B cell (primary cell): ENCODE results near the gene PIN4. TPM values are rescaled to one million over a fixed set of nuclear protein-coding genes. Genes with fewer than 3 reads are reported as not detected.
A peak's percentile ranks its signal among the peaks of the same experiment; 100 is the strongest.

ENCODE experiments used
- ATAC-seq: fragments of 200-7000 bp; cut with Tn5 transposase; one replicate; pipeline ENCODE4 v1.10.0; 2021; ENCODE audit warnings: low read depth, mild to moderate bottlenecking, moderate number of reproducible peaks, moderate library complexity
- CTCF ChIA-PET: fragments of 350-600 bp; sonication (Branson Sonifier 250); formaldehyde crosslinking; loops from one replicate; lab custom pipeline; 2021; ENCODE audit warnings: antibody characterized with exemption, inconsistent platforms; lab: Charles Lee
- POLR2A ChIA-PET: fragments of 350-600 bp; sonication (Branson Sonifier 250); formaldehyde crosslinking; loops from one replicate; lab custom pipeline; 2021; ENCODE audit warnings: antibody characterized with exemption; lab: Charles Lee
- DNase-seq: peaks from one replicate; pipeline ENCODE4 v3.0.0; 2013
- H2AFZ ChIP-seq: 2 replicates; pipeline ENCODE4 v1.6.1; 2012; ENCODE audit warnings: mild to moderate bottlenecking, low read depth, low read length; ENCODE audit not compliant: insufficient read depth, poor library complexity, severe bottlenecking
- H3K27ac ChIP-seq, 2 donors: 1 replicate in 1 of 2; 2 replicates in 1 of 2; pipeline ENCODE4 v1.5.1; 2012 to 2013; ENCODE audit warnings: low read length in 2 of 2, mild to moderate bottlenecking in 2 of 2, moderate library complexity in 1 of 2
- H3K27me3 ChIP-seq, 4 experiments: fragments of 200-600 bp in 1 of 4; sonication (generic) in 1 of 4; replicated peaks in 1 of 4; 1 replicate in 2 of 4; 2 replicates in 2 of 4; pipeline versions ENCODE4 v1.6.1 to v1.7.0; 2013 to 2016; ENCODE audit warnings: low read length in 3 of 4, mild to moderate bottlenecking in 2 of 4, mixed read lengths in 1 of 4, moderate library complexity in 1 of 4; ENCODE audit not compliant: insufficient read depth in 4 of 4, control insufficient read depth in 3 of 4; ENCODE audit errors: control extremely low read depth in 1 of 4
- H3K36me3 ChIP-seq, 2 experiments: replicated peaks in 1 of 2; 1 replicate in 1 of 2; 2 replicates in 1 of 2; pipeline versions ENCODE4 v1.6.1 to v1.7.1; 2013; ENCODE audit warnings: low read length in 1 of 2; ENCODE audit not compliant: insufficient read depth in 2 of 2, control insufficient read depth in 1 of 2; ENCODE audit errors: control extremely low read depth in 1 of 2, extremely low read depth in 1 of 2
- H3K4me1 ChIP-seq, 2 donors: fragments of 200-600 bp in 1 of 2; sonication (generic) in 1 of 2; 1 replicate in 1 of 2; 2 replicates in 1 of 2; pipeline versions ENCODE4 v1.5.1 to v1.6.1; 2013 to 2017; ENCODE audit warnings: low read length in 2 of 2; ENCODE audit not compliant: control insufficient read depth in 2 of 2, insufficient read depth in 2 of 2
- H3K4me2 ChIP-seq: replicated peaks from 2 replicates; pipeline ENCODE3; 2012; ENCODE audit warnings: mild to moderate bottlenecking, low read depth, low read length; ENCODE audit not compliant: poor library complexity, severe bottlenecking
- H3K4me3 ChIP-seq, 5 experiments: fragments of 200-600 bp in 1 of 5; sonication (generic) in 1 of 5; 1 replicate in 3 of 5; 2 replicates in 2 of 5; pipeline versions ENCODE4 v1.5.1 to v1.7.0; 2011 to 2016; ENCODE audit warnings: low read length in 4 of 5, mild to moderate bottlenecking in 4 of 5, low read depth in 2 of 5, control low read depth in 1 of 5, moderate library complexity in 1 of 5; ENCODE audit not compliant: insufficient read depth in 1 of 5; ENCODE audit errors: control extremely low read depth in 1 of 5, extremely low read depth in 1 of 5
- H3K79me2 ChIP-seq: fragments of 200-600 bp; sonication (generic); one replicate; pipeline ENCODE4 v1.6.0; 2016; ENCODE audit warnings: low read length; ENCODE audit not compliant: control insufficient read depth, insufficient read depth
- H3K9ac ChIP-seq: fragments of 200-600 bp; sonication (generic); 2 replicates; pipeline ENCODE4 v1.6.1; 2017; ENCODE audit warnings: mild to moderate bottlenecking, low read length, moderate library complexity
- H3K9me3 ChIP-seq, 3 donors: one replicate each; pipeline versions ENCODE4 v1.6.1 to v1.7.1; 2013; ENCODE audit warnings: low read length in 2 of 3; ENCODE audit not compliant: control insufficient read depth in 2 of 3, insufficient read depth in 1 of 3; ENCODE audit errors: control extremely low read depth in 1 of 3
- H4K20me1 ChIP-seq: 2 replicates; pipeline ENCODE4 v1.6.0; 2012; ENCODE audit warnings: mild to moderate bottlenecking, low read length; ENCODE audit not compliant: insufficient read depth, control insufficient read depth, poor library complexity, severe bottlenecking
- H3K27ac Mint-ChIP-seq: one replicate; pipeline ENCODE4 v1.8.0; 2021; ENCODE audit warnings: mixed read lengths
- H3K27me3 Mint-ChIP-seq: one replicate; pipeline ENCODE4 v1.8.0; 2021; ENCODE audit warnings: mixed read lengths
- H3K4me1 Mint-ChIP-seq: one replicate; pipeline ENCODE4 v1.8.0; 2021; ENCODE audit warnings: mixed read lengths
- H3K4me3 Mint-ChIP-seq: one replicate; pipeline ENCODE4 v1.8.0; 2021; ENCODE audit warnings: mixed read lengths
- H3K9me3 Mint-ChIP-seq: one replicate; pipeline ENCODE4 v1.8.0; 2022; ENCODE audit warnings: mixed read lengths; ENCODE audit not compliant: insufficient read depth
- EZH2 ChIP-seq: IDR thresholded peaks from 2 replicates; pipeline ENCODE4 v1.6.1; 2012; ENCODE audit warnings: borderline replicate concordance, low read depth, mild to moderate bottlenecking, moderate library complexity, low read length; ENCODE audit not compliant: insufficient read depth, poor library complexity, severe bottlenecking
- WGBS: methylation state at CpG from one replicate; pipeline ENCODE4 v1.1.5; 2013; ENCODE audit warnings: missing lambda C conversion rate; ENCODE audit not compliant: insufficient coverage; 5-methylcytosine and 5-hydroxymethylcytosine counted together
- intact Hi-C: fragments of 100-400 bp; cut with micrococcal nuclease; formaldehyde crosslinking; loops from one replicate; pipeline ENCODE4 v1.10.0; 2022
- polyA plus RNA-seq: library from polyadenylated mRNA; depleted of rRNA; stranded (reverse); fragments of >200 nt; gene quantifications from 2 replicates; pipeline ENCODE4 v1.2.3, GENCODE V29; 2012
- total RNA-seq, 2 donors: library from RNA; stranded (reverse); fragments of 120-200 nt in 1 of 2; gene quantifications; 1 replicate in 1 of 2; 2 replicates in 1 of 2; pipeline versions ENCODE4 v1.2.3 to v1.2.4, GENCODE V29; 2013 to 2022
- TF ChIP-seq, protein P1 (sequence below): fragments of 200-600 bp; IDR thresholded peaks from one replicate; pipeline ENCODE4 v1.8.0; 2022; ENCODE audit warnings: antibody characterized with exemption, mild to moderate bottlenecking

Gene PIN4
- total and polyA plus RNA-seq, 2 donors (not counting 1 experiment from before 2014, with no cell fraction given) = 2.5 to 16.0 TPM

GRCh38 chrX:72176981-72177380 is 4.6 kb upstream of the PIN4 start:
- CTCF ChIA-PET = no interaction called here
- Histone ChIP-seq H3K4me1 (peaks cover 4 to 6% of the 10 kb centered on the region in 2 donors), H4K20me1 (no peaks in the 10 kb centered on the region), H3K4me3 (no peak overlapping the region), H3K9ac (no peak overlapping the region), H2AFZ (no peak overlapping the region), H3K79me2 (peaks cover 4% of the 10 kb centered on the region), H3K9me3 (no peaks in the 10 kb centered on the region), H3K27me3 (no peaks in the 10 kb centered on the region), H3K27ac (no peak overlapping the region), H3K4me2 (no peak overlapping the region), H3K36me3 (no peaks in the 10 kb centered on the region)
- H3K4me3 Mint-ChIP-seq = no peak overlapping the region
- H3K27me3 Mint-ChIP-seq = no peaks in the 10 kb centered on the region
- H3K27ac Mint-ChIP-seq = no peak overlapping the region
- intact Hi-C loops = no loop called here
- POLR2A ChIA-PET = no interaction called here
- peaks cover 8% of the 10 kb centered on the region for H3K4me1 Mint-ChIP-seq
- no peak for DNase-seq
- no CpG with 5 or more reads among the region's 2 CpGs for WGBS
- no peaks in the 10 kb centered on the region for H3K9me3 Mint-ChIP-seq
- no peak for TF ChIP-seq EZH2
- TF ChIP-seq, protein P1, sequence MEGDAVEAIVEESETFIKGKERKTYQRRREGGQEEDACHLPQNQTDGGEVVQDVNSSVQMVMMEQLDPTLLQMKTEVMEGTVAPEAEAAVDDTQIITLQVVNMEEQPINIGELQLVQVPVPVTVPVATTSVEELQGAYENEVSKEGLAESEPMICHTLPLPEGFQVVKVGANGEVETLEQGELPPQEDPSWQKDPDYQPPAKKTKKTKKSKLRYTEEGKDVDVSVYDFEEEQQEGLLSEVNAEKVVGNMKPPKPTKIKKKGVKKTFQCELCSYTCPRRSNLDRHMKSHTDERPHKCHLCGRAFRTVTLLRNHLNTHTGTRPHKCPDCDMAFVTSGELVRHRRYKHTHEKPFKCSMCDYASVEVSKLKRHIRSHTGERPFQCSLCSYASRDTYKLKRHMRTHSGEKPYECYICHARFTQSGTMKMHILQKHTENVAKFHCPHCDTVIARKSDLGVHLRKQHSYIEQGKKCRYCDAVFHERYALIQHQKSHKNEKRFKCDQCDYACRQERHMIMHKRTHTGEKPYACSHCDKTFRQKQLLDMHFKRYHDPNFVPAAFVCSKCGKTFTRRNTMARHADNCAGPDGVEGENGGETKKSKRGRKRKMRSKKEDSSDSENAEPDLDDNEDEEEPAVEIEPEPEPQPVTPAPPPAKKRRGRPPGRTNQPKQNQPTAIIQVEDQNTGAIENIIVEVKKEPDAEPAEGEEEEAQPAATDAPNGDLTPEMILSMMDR = no peak
- ATAC-seq = no peak

DNA sequence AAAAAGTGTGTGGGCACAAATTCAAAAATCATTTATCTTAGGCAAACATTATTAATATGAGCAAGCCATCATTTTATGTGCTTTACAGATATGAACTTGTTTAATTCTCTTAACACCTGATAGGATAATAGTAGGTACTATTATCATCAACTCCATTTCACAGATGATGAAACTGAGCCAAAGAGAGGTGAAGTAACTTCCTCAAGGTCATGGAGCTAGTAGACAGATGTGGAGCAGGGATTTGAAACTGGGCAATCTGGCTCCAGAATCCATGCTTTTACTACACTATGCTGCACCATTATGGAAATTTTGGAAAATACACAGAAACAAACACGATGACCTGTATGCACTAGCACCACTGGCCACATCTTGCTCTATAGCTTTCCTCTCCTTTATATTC is 1.0 kb upstream of the PIN4 start:
- no peaks in the 10 kb centered on the region for H3K27me3 ChIP-seq
- H3K9me3 Mint-ChIP-seq = no peaks in the 10 kb centered on the region
- DNase-seq (no peak), ATAC-seq (no peak)
- intact Hi-C loops = loop anchor here (2.0 kb wide), 1 partner anchor 96 kb away; the partner anchor contains the start of gene RPS4X
- no peak for TF ChIP-seq EZH2
- TF ChIP-seq, protein P1 = no peak
- peaks cover 4% of the 10 kb centered on the region for H4K20me1 ChIP-seq
- H3K4me2 ChIP-seq = peak overlapping the region; percentile 62
- H2AFZ ChIP-seq = peak overlapping the region; percentile 79
- H3K27ac ChIP-seq = peak overlapping the region; percentile 68 to 79
- H3K9ac ChIP-seq = peak overlapping the region; percentile 77
- H3K4me1 Mint-ChIP-seq = peaks cover 14% of the 10 kb centered on the region
- ChIA-PET CTCF (interaction anchor here (1.1 to 2.1 kb wide), 5 partner anchors 49 to 162 kb away, joined by 3 to 9 read pairs (median 4); partner anchors contain the start of genes RPS4X and RTL5), POLR2A (interaction anchor here (0.9 to 2.1 kb wide), 4 partner anchors 39 to 97 kb away, joined by 5 to 16 read pairs (median 10); partner anchors contain the start of genes RPS4X and RTL5)
- H3K4me3 ChIP-seq = peak overlapping the region; percentile 44 to 84 (median 74)
- H3K27me3 Mint-ChIP-seq = no peaks in the 10 kb centered on the region
- H3K4me1 ChIP-seq = peaks cover 14 to 17% of the 10 kb centered on the region in 2 donors
- no peak overlapping the region for H3K4me3 Mint-ChIP-seq
- peaks cover 30% of the 10 kb centered on the region for H3K79me2 ChIP-seq
- no peak overlapping the region for H3K27ac Mint-ChIP-seq
- no CpG with 5 or more reads among the region's 1 CpG for WGBS
- no peaks in the 10 kb centered on the region for H3K36me3 ChIP-seq
- H3K9me3 ChIP-seq = no peaks in the 10 kb centered on the region
